T-cell (primary cell): Measurements from ENCODE around the gene MPO. TPM values are rescaled to one million over a fixed set of nuclear protein-coding genes. Genes with fewer than 3 reads are reported as not detected.
A peak's percentile ranks its signal among the peaks of the same experiment; 100 is the strongest.

ENCODE experiments used
- ATAC-seq, 4 experiments: fragments of 200-7000 bp in 3 of 4; fragments of 150-1000 bp in 1 of 4; cut with Tn5 transposase; replicated peaks in 1 of 4; 1 replicate in 3 of 4; 2 replicates in 1 of 4; pipeline ENCODE4 v1.10.0; 2021; ENCODE audit warnings: moderate library complexity in 3 of 4, mild to moderate bottlenecking in 2 of 4, moderate number of reproducible peaks in 1 of 4
- CTCF ChIA-PET, 2 donors: fragments of 300-600 bp; sonication (Branson Sonifier 250); formaldehyde crosslinking; loops; one replicate each; lab custom pipeline; 2022; ENCODE audit warnings: antibody characterized with exemption in 2 of 2; lab: Charles Lee
- POLR2A ChIA-PET, 2 donors: fragments of 300-600 bp; sonication (Branson Sonifier 250); formaldehyde crosslinking; loops; one replicate each; lab custom pipeline; 2022; ENCODE audit warnings: antibody characterized with exemption in 2 of 2; lab: Charles Lee
- DNase-seq, 35 experiments: peaks; one replicate each; pipeline versions ENCODE4 v3.0.0 to v3.0.0-alpha.2; 2013 to 2023
- H3K27ac ChIP-seq: one replicate; pipeline ENCODE4 v1.5.1; 2013; ENCODE audit warnings: low read length
- H3K27me3 ChIP-seq, 2 experiments: replicated peaks in 1 of 2; 1 replicate in 1 of 2; 2 replicates in 1 of 2; pipeline versions ENCODE4 v1.6.1 to v1.7.0; 2013; ENCODE audit warnings: low read length in 1 of 2, mixed read lengths in 1 of 2; ENCODE audit not compliant: control insufficient read depth in 2 of 2, insufficient read depth in 2 of 2; ENCODE audit errors: extremely low read depth in 1 of 2
- H3K36me3 ChIP-seq, 2 donors: 1 replicate in 1 of 2; 2 replicates in 1 of 2; pipeline versions ENCODE4 v1.6.1 to v1.7.0; 2013; ENCODE audit warnings: low read length in 1 of 2; ENCODE audit not compliant: control insufficient read depth in 2 of 2, insufficient read depth in 1 of 2; ENCODE audit errors: extremely low read depth in 1 of 2
- H3K4me1 ChIP-seq, 2 experiments: 1 replicate in 1 of 2; 2 replicates in 1 of 2; pipeline versions ENCODE4 v1.6.1 to v1.7.0; 2013; ENCODE audit warnings: low read length in 2 of 2, mixed read lengths in 1 of 2; ENCODE audit not compliant: insufficient read depth in 2 of 2, control insufficient read depth in 1 of 2; ENCODE audit errors: extremely low read depth in 1 of 2
- H3K4me3 ChIP-seq, 2 donors: 1 replicate in 1 of 2; 2 replicates in 1 of 2; pipeline versions ENCODE4 v1.5.1 to v1.7.0; 2013; ENCODE audit warnings: mild to moderate bottlenecking in 2 of 2, low read length in 1 of 2, moderate library complexity in 1 of 2; ENCODE audit not compliant: control insufficient read depth in 1 of 2; ENCODE audit errors: extremely low read depth in 1 of 2
- H3K9me3 ChIP-seq: 2 replicates; pipeline ENCODE4 v1.7.0; 2013
- H3K27ac Mint-ChIP-seq, 2 donors: one replicate each; pipeline ENCODE4 v1.8.0; 2020 to 2021; ENCODE audit warnings: mild to moderate bottlenecking in 2 of 2, mixed read lengths in 2 of 2
- H3K27me3 Mint-ChIP-seq, 2 donors: one replicate each; pipeline ENCODE4 v1.8.0; 2021 to 2022; ENCODE audit warnings: mixed read lengths in 2 of 2
- H3K36me3 Mint-ChIP-seq: one replicate; pipeline ENCODE4 v1.8.0; 2021; ENCODE audit warnings: mixed read lengths
- H3K4me1 Mint-ChIP-seq, 3 donors: one replicate each; pipeline ENCODE4 v1.8.0; 2020 to 2022; ENCODE audit warnings: mixed read lengths in 3 of 3, mild to moderate bottlenecking in 1 of 3
- H3K4me3 Mint-ChIP-seq, 3 donors: one replicate each; pipeline ENCODE4 v1.8.0; 2020 to 2022; ENCODE audit warnings: mild to moderate bottlenecking in 3 of 3, mixed read lengths in 3 of 3, moderate library complexity in 3 of 3
- H3K9me3 Mint-ChIP-seq, 3 donors: one replicate each; pipeline ENCODE4 v1.8.0; 2020 to 2022; ENCODE audit warnings: mixed read lengths in 3 of 3
- WGBS: methylation state at CpG from one replicate; pipeline ENCODE4 v1.1.5; 2013; ENCODE audit warnings: missing lambda C conversion rate; ENCODE audit not compliant: insufficient coverage; 5-methylcytosine and 5-hydroxymethylcytosine counted together
- total RNA-seq, 35 experiments: library from RNA in 6 of 35; stranded (reverse) in 6 of 35; fragments of 120-200 nt in 1 of 35; gene quantifications; one replicate each; pipeline versions ENCODE4 v1.2.1 to v1.2.4 and lab custom pipeline; 2013 to 2026

The MPO gene
- total RNA-seq, 5 donors from 2014 or later (not counting 1 experiment from before 2014, with no cell fraction given) = 0.32 to 1.9 (median 1.1) TPM

- Histone ChIP-seq H3K27me3 (peaks cover 0 to 41% of the 10 kb centered on the region in 2 experiments), H3K27ac (no peak overlapping the region), H3K9me3 (no peaks in the 10 kb centered on the region), H3K4me3 (no peak overlapping the region), H3K36me3 (no peaks in the 10 kb centered on the region), H3K4me1 (no peaks in the 10 kb centered on the region)
- Mint-ChIP-seq H3K27ac (no peak overlapping the region), H3K36me3 (no peaks in the 10 kb centered on the region), H3K9me3 (no peaks in the 10 kb centered on the region), H3K4me3 (no peak overlapping the region), H3K27me3 (peaks cover 44 to 71% of the 10 kb centered on the region in 2 donors), H3K4me1 (no peaks in the 10 kb centered on the region)
- WGBS = no CpG with 5 or more reads among the region's 1 CpG
- ChIA-PET CTCF (no interaction called here), POLR2A (no interaction called here)
- ATAC-seq (no peak), DNase-seq (no peak)
Observed at GRCh38 chr17:58263773-58264172, 17.0 kb downstream of the MPO start.

DNA sequence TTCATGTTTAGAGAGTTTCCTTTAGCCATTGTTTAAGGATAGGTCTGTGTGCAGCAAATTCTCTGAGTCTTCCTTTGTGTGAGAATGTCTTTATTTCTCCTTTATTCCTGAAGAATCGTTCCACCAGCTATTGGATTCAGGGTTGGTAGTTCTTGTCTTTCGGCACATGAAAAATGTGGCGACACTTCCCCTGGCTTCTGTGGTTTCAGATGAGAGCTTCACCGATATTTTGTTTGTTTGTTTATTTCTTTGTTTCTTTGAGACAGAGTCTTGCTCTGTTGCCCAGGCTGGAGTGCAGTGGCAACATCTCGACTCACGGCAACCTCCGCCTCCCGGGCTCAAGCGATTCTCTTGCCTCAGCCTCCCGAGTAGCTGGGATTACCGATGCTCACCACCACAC, 18.6 kb downstream of the MPO start:
- CTCF ChIA-PET = no interaction called here
- no peak overlapping the region for H3K27ac Mint-ChIP-seq
- POLR2A ChIA-PET = no interaction called here
- no peak overlapping the region for H3K27ac ChIP-seq
- no peak overlapping the region for H3K4me3 Mint-ChIP-seq
- H3K4me3 ChIP-seq = no peak overlapping the region
- 73% methylated on average over 9 of the region's 11 CpGs for WGBS
- H3K4me1 ChIP-seq = no peaks in the 10 kb centered on the region
- H3K4me1 Mint-ChIP-seq = no peaks in the 10 kb centered on the region
- peaks cover 48 to 75% of the 10 kb centered on the region in 2 donors for H3K27me3 Mint-ChIP-seq
- ATAC-seq = no peak
- H3K9me3 Mint-ChIP-seq = no peaks in the 10 kb centered on the region
- no peak for DNase-seq
- H3K9me3 ChIP-seq = no peaks in the 10 kb centered on the region
- H3K36me3 Mint-ChIP-seq = no peaks in the 10 kb centered on the region
- H3K36me3 ChIP-seq = no peaks in the 10 kb centered on the region
- H3K27me3 ChIP-seq = peaks cover 0 to 30% of the 10 kb centered on the region in 2 experiments

- no peak overlapping the region for H3K4me3 Mint-ChIP-seq
- H3K27me3 Mint-ChIP-seq = peaks cover 17 to 18% of the 10 kb centered on the region in 2 donors
- Histone ChIP-seq H3K4me3 (no peak overlapping the region), H3K9me3 (no peaks in the 10 kb centered on the region), H3K27ac (no peak overlapping the region), H3K36me3 (no peaks in the 10 kb centered on the region), H3K4me1 (peaks cover 0 to 3% of the 10 kb centered on the region in 2 experiments), H3K27me3 (peaks cover 0 to 20% of the 10 kb centered on the region in 2 experiments)
- no peaks in the 10 kb centered on the region for H3K36me3 Mint-ChIP-seq
- WGBS = 15% methylated on average over 2 of the region's 8 CpGs
- DNase-seq = no peak
- ATAC-seq = no peak
- H3K27ac Mint-ChIP-seq = no peak overlapping the region
- CTCF ChIA-PET = no interaction called here
- peaks cover 0 to 6% (median 5%) of the 10 kb centered on the region in 3 donors for H3K4me1 Mint-ChIP-seq
- POLR2A ChIA-PET = interaction anchor here in 1 of 2 donors (0.7 kb wide), 1 partner anchor 90 kb away, joined by 3 read pairs; no protein-coding TSS in a partner anchor
- no peaks in the 10 kb centered on the region for H3K9me3 Mint-ChIP-seq
Observed at GRCh38 chr17:58254803-58255202, 25.9 kb downstream of the MPO start.

GRCh38 chr17:58253082-58253481, 27.7 kb downstream of the MPO start:
- H3K27ac Mint-ChIP-seq = no peak overlapping the region
- Histone ChIP-seq H3K9me3 (no peaks in the 10 kb centered on the region), H3K27me3 (peaks cover 0 to 31% of the 10 kb centered on the region in 2 experiments), H3K27ac (no peak overlapping the region), H3K4me3 (no peak overlapping the region), H3K4me1 (peaks cover 0 to 12% of the 10 kb centered on the region in 2 experiments), H3K36me3 (no peaks in the 10 kb centered on the region)
- H3K4me3 Mint-ChIP-seq = no peak overlapping the region
- H3K4me1 Mint-ChIP-seq = peaks cover 5 to 15% (median 12%) of the 10 kb centered on the region in 3 donors
- ChIA-PET CTCF (interaction anchor here in 1 of 2 donors (0.6 to 0.7 kb wide), 2 partner anchors 96 to 246 kb away, joined by 3 to 4 read pairs; no protein-coding TSS in a partner anchor), POLR2A (no interaction called here)
- no peaks in the 10 kb centered on the region for H3K9me3 Mint-ChIP-seq
- H3K36me3 Mint-ChIP-seq = no peaks in the 10 kb centered on the region
- H3K27me3 Mint-ChIP-seq = peaks cover 17 to 22% of the 10 kb centered on the region in 2 donors
- no peak for DNase-seq
- 100% methylated on average over 1 of the region's 3 CpGs for WGBS
- ATAC-seq = no peak

DNA sequence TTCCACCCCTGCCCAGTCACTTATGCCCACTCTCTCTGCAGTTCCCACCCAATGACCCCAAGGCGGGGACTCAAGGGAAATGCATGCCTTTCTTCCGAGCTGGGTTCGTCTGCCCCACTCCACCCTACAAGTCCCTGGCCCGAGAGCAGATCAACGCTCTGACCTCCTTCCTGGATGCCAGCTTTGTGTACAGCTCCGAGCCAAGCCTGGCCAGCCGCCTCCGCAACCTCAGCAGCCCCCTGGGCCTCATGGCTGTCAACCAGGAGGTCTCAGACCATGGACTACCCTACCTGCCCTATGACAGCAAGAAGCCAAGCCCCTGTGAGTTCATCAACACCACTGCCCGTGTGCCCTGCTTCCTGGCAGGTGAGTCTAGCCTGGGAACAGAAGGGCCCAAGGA, 28.6 kb downstream of the MPO start:
- CTCF ChIA-PET = no interaction called here

DNA sequence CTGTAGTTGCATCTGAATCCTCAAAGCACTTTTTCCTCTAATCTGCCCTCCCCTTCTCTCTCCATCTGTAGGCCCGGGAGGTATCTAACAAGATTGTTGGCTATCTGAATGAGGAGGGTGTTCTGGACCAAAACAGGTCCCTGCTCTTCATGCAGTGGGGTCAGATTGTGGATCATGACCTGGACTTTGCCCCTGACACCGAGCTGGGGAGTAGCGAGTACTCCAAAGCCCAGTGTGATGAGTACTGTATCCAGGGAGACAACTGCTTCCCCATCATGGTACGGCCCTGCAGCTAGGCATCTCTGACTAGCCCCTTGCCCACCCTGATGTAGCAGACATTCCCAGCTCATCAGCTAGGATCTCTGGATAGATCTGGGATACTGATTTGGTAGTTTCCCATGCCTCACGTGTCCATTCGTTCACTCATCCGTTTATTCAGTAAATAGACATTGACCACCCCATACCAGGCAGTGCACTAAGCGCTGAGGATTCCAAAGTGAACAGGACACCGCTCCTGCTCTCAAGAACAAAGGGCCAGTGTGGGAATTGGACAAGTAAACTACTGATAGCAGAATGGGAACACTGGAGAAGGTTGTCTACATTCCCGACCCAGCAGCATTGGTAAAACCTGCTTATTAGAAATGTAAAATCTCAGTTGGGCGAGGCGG, 30.3 kb downstream of the MPO start:
- H3K4me3 ChIP-seq = no peak overlapping the region
- ChIA-PET CTCF (interaction anchor here (0.6 to 1.8 kb wide), 16 partner anchors 8 to 1423 kb away, joined by 3 to 9 read pairs (median 4); partner anchors contain the start of genes HSF5 (in 1 of the 2), LPO (in 1 of the 2), RNF43 (in 1 of the 2) and SUPT4H1 (in 1 of the 2)), POLR2A (no interaction called here)
- DNase-seq = no peak
- no peak overlapping the region for H3K27ac ChIP-seq
- Mint-ChIP-seq H3K9me3 (no peaks in the 10 kb centered on the region), H3K27ac (no peak overlapping the region), H3K4me1 (peaks cover 11 to 21% (median 18%) of the 10 kb centered on the region in 3 donors), H3K27me3 (peaks cover 17 to 24% of the 10 kb centered on the region in 2 donors), H3K36me3 (no peaks in the 10 kb centered on the region), H3K4me3 (peak overlapping the region in 2 of 3 donors; percentile 42 to 70)
- ATAC-seq = no peak
- no peaks in the 10 kb centered on the region for H3K9me3 ChIP-seq
- H3K27me3 ChIP-seq = peaks cover 0 to 40% of the 10 kb centered on the region in 2 experiments
- H3K4me1 ChIP-seq = peaks cover 0 to 18% of the 10 kb centered on the region in 2 experiments
- WGBS = 82% methylated on average over 8 of the region's 12 CpGs
- no peaks in the 10 kb centered on the region for H3K36me3 ChIP-seq

More for the DNA sequence above, 28.6 kb downstream of the MPO start:
- no peaks in the 10 kb centered on the region for H3K36me3 ChIP-seq
- peaks cover 0 to 18% of the 10 kb centered on the region in 2 experiments for H3K4me1 ChIP-seq
- H3K4me3 Mint-ChIP-seq = no peak overlapping the region
- H3K27me3 Mint-ChIP-seq = peaks cover 11 to 19% of the 10 kb centered on the region in 2 donors
- no peaks in the 10 kb centered on the region for H3K36me3 Mint-ChIP-seq
- 73% methylated on average over 8 of the region's 9 CpGs for WGBS
- POLR2A ChIA-PET = no interaction called here
- H3K27ac Mint-ChIP-seq = no peak overlapping the region
- no peak for ATAC-seq
- no peaks in the 10 kb centered on the region for H3K9me3 ChIP-seq
- H3K4me1 Mint-ChIP-seq = peaks cover 11 to 21% (median 18%) of the 10 kb centered on the region in 3 donors
- no peak overlapping the region for H3K27ac ChIP-seq
- DNase-seq = no peak
- no peak overlapping the region for H3K4me3 ChIP-seq
- H3K27me3 ChIP-seq = peaks cover 0 to 31% of the 10 kb centered on the region in 2 experiments
- H3K9me3 Mint-ChIP-seq = no peaks in the 10 kb centered on the region
